ENCODE measurements around the gene TMEM42. TPM values are rescaled to one million over a fixed set of nuclear protein-coding genes. Genes with fewer than 3 reads are reported as not detected.
"Not testable (repeated sequence)": the region's sequence is repeated elsewhere in the genome, so short reads cannot be mapped to it uniquely, and the experiment has no call there.

The TMEM42 gene
- total and polyA plus RNA-seq, 2 of the 13 experiments (the other 11 are each of a cell fraction or from before 2014, with no cell fraction given), result 5.5 to 24.5 TPM

DNA sequence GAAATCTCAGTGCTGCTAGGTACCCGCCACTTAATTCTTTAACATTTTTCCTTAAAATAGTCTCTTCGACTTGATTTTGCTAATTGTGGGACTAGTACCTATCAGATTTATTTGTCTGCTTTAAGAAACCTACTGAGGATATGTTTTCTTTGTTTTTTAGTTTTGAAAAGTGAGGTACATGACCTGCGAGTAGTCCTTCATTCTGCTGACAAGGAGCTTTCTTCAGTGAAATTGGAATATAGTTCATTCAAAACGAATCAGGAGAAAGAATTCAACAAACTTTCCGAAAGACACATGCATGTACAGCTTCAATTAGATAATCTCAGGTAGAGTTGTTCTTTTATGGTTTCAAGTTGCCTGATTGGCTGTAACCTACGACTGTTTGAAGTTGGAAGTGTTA is 47.0 kb upstream of the TMEM42 start:
- TF ChIP-seq ZNF619 (CRISPR knock-in tag; IDR thresholded peaks at IDR 0.05) (no peak), MAFK (conservative IDR thresholded peaks at IDR 0.05 in 1 of 2, IDR thresholded peaks at IDR 0.05 in 1 of 2; ENCODE audit: low read length in 2 of 2) (peak; percentile 29 to 56; a peak in 3 of 4 replicates), ZSCAN25 (CRISPR knock-in tag; IDR thresholded peaks at IDR 0.05) (no peak), ZNF143 (CRISPR knock-in tag; IDR thresholded peaks at IDR 0.05) (no peak)
- TF ChIP-seq, protein P1, sequence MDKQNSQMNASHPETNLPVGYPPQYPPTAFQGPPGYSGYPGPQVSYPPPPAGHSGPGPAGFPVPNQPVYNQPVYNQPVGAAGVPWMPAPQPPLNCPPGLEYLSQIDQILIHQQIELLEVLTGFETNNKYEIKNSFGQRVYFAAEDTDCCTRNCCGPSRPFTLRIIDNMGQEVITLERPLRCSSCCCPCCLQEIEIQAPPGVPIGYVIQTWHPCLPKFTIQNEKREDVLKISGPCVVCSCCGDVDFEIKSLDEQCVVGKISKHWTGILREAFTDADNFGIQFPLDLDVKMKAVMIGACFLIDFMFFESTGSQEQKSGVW (CRISPR knock-in tag; IDR thresholded peaks at IDR 0.05; ENCODE audit: borderline replicate concordance), result no peak
- H3K79me2 ChIP-seq (ENCODE audit: insufficient read depth, low read length), result no peaks in the 10 kb centered on the region
- ChIA-PET CTCF (ENCODE audit: low intra/inter-chr PET ratio, low total read pairs) (no interaction called here), POLR2A (no interaction called here)
- no peaks in the 10 kb centered on the region for H3K4me1 ChIP-seq (ENCODE audit: insufficient read depth, low read length)
- ATAC-seq, result no peak
- no peaks in the 10 kb centered on the region for H4K20me1 ChIP-seq (ENCODE audit: insufficient read depth, low read length)
- H3K36me3 ChIP-seq (replicated peaks in 1 of 2; ENCODE audit: control insufficient read depth in 1 of 2, insufficient read depth in 2 of 2, low read length in 2 of 2), result peaks cover 3 to 32% of the 10 kb centered on the region in 2 experiments; a peak in 3 of 5 replicates
- no peak for DNase-seq (ENCODE audit: low spot score)
- in situ Hi-C loops (cut with HindIII; ENCODE audit: extremely low pct_ligation_motif_present, low pct_unique_long_range_greater_than_20kb) (no loop called here), intact Hi-C loops (cut with micrococcal nuclease; ENCODE audit: unreplicated experiment) (no loop called here)
- WGBS (ENCODE audit: low lambda C conversion rate), result 96% methylated on average over 6 of the region's 6 CpGs
- BruUV-seq (replicated peaks), result no TSS peak
- no peaks in the 10 kb centered on the region for H3K9me3 ChIP-seq (ENCODE audit: low read length)
- H3K27ac ChIP-seq (ENCODE audit: extremely low read length, insufficient read depth, low read length), result no peak overlapping the region
- H3K9ac ChIP-seq (ENCODE audit: insufficient read depth, low read depth, low read length), result no peak overlapping the region
- no peaks in the 10 kb centered on the region for H3K27me3 ChIP-seq (ENCODE audit: control insufficient read depth in 1 of 2, insufficient read depth in 2 of 2, low read length in 2 of 2)
- FAIRE-seq, result no peak
- H3K4me3 ChIP-seq (replicated peaks in 1 of 3; ENCODE audit: insufficient read depth in 1 of 3, low read depth in 2 of 3, low read length in 3 of 3), result no peak overlapping the region
- H2AFZ ChIP-seq (ENCODE audit: low read length), result no peak overlapping the region
- H3K4me2 ChIP-seq (ENCODE audit: low read depth, low read length), result no peak overlapping the region

DNA sequence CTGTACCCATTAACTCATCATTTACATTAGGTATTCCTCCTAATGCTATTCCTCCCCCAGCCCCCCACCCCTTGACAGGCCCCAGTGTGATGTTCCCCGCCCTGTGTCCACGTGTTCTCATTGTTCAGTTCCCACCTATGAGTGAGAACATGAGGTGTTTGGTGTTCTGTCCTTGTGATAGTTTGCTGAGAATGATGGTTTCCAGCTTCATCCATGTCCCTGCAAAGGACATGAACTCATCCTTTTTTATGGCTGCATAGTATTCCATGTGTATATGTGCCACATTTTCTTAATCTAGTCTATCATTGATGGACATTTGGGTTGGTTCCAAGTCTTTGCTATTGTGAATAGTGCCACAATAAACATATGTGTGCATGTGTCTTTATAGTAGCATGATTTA is 45.4 kb upstream of the TMEM42 start:
- 92% methylated on average over 2 of the region's 2 CpGs for WGBS (ENCODE audit: low lambda C conversion rate)
- in situ Hi-C loops (cut with HindIII; ENCODE audit: extremely low pct_ligation_motif_present, low pct_unique_long_range_greater_than_20kb); H3K9me3 ChIP-seq (ENCODE audit: low read length); H3K4me3 ChIP-seq (replicated peaks in 1 of 3; ENCODE audit: insufficient read depth in 1 of 3, low read depth in 2 of 3, low read length in 3 of 3); H3K79me2 ChIP-seq (ENCODE audit: insufficient read depth, low read length); H2AFZ ChIP-seq (ENCODE audit: low read length); DNase-seq (ENCODE audit: low spot score); intact Hi-C loops (cut with micrococcal nuclease; ENCODE audit: unreplicated experiment); FAIRE-seq; H3K4me1 ChIP-seq (ENCODE audit: insufficient read depth, low read length); H4K20me1 ChIP-seq (ENCODE audit: insufficient read depth, low read length); BruUV-seq (replicated peaks); H3K9ac ChIP-seq (ENCODE audit: insufficient read depth, low read depth, low read length); H3K27me3 ChIP-seq (ENCODE audit: control insufficient read depth in 1 of 2, insufficient read depth in 2 of 2, low read length in 2 of 2); POLR2A ChIA-PET; CTCF ChIA-PET (ENCODE audit: low intra/inter-chr PET ratio, low total read pairs); H3K4me2 ChIP-seq (ENCODE audit: low read depth, low read length); H3K27ac ChIP-seq (ENCODE audit: extremely low read length, insufficient read depth, low read length); ATAC-seq: not testable (repeated sequence)
- H3K36me3 ChIP-seq (replicated peaks in 1 of 2; ENCODE audit: control insufficient read depth in 1 of 2, insufficient read depth in 2 of 2, low read length in 2 of 2), result peaks cover 3 to 25% of the 10 kb centered on the region in 2 experiments; a peak in 3 of 5 replicates

DNA sequence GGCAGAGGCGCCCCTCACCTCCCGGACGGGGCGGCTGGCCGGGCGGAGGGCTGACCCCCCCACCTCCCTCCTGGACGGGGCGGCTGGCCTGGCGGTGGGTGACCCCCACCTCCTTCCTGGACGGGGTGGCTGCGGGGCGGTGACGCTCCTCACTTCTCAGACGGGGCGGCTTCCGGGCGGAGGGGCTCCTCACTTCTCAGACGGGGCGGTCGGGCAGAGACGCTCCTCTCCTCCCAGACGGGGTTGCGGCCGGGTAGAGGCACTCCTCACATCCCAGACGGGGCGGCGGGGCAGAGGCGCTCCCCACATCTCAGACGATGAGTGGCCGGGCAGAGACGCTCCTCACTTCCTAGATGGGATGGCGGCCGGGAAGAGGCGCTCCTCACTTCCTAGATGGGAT is 40.5 kb upstream of the TMEM42 start:
- POLR2A ChIA-PET; H3K4me3 ChIP-seq (replicated peaks in 1 of 3; ENCODE audit: insufficient read depth in 1 of 3, low read depth in 2 of 3, low read length in 3 of 3); FAIRE-seq; BruUV-seq (replicated peaks); H2AFZ ChIP-seq (ENCODE audit: low read length); H3K4me2 ChIP-seq (ENCODE audit: low read depth, low read length); H3K9ac ChIP-seq (ENCODE audit: insufficient read depth, low read depth, low read length); H3K9me3 ChIP-seq (ENCODE audit: low read length); H3K27me3 ChIP-seq (ENCODE audit: control insufficient read depth in 1 of 2, insufficient read depth in 2 of 2, low read length in 2 of 2); H3K4me1 ChIP-seq (ENCODE audit: insufficient read depth, low read length); in situ Hi-C loops (cut with HindIII; ENCODE audit: extremely low pct_ligation_motif_present, low pct_unique_long_range_greater_than_20kb); H3K27ac ChIP-seq (ENCODE audit: extremely low read length, insufficient read depth, low read length); H3K79me2 ChIP-seq (ENCODE audit: insufficient read depth, low read length); intact Hi-C loops (cut with micrococcal nuclease; ENCODE audit: unreplicated experiment); H4K20me1 ChIP-seq (ENCODE audit: insufficient read depth, low read length); DNase-seq (ENCODE audit: low spot score); CTCF ChIA-PET (ENCODE audit: low intra/inter-chr PET ratio, low total read pairs); ATAC-seq: not testable (repeated sequence)
- WGBS (ENCODE audit: low lambda C conversion rate), result no CpG with 5 or more reads among the region's 34 CpGs
- peaks cover 1 to 13% of the 10 kb centered on the region in 2 experiments; a peak in 3 of 5 replicates for H3K36me3 ChIP-seq (replicated peaks in 1 of 2; ENCODE audit: control insufficient read depth in 1 of 2, insufficient read depth in 2 of 2, low read length in 2 of 2)
